ENCODE results near the gene SELENOH. TPM values are rescaled to one million over a fixed set of nuclear protein-coding genes. Genes with fewer than 3 reads are reported as not detected.

SELENOH gene
- total RNA-seq, 2 donors from 2014 or later = 149 to 175 TPM

DNA sequence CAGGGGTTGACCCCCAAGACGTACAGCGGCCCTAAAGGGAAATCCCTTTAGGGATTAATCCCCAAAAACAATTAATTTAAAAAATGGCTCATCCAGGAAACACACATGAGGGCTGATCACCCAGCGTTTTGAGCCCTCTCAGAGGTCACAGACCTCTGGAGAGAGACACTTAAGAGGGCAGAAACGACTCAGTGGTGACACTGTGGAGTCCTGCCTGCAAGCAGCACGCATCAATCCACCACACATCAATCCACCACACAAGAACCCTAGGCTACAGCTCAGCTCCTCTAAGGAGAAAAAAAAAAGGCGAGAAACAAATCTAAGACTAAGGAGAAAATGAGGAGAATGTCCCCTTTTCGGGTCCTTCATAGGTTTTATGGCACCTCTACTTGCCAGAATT is 12.5 kb upstream of the SELENOH start:
- Mint-ChIP-seq H3K4me3 (no peak overlapping the region), H3K4me1 (no peaks in the 10 kb centered on the region), H3K27ac (peak overlapping the region; percentile 30), H3K27me3 (no peaks in the 10 kb centered on the region), H3K36me3 (ENCODE audit: low read depth) (peaks cover 28% of the 10 kb centered on the region), H3K9me3 (no peaks in the 10 kb centered on the region)
- ATAC-seq (replicated peaks) = no peak

DNA sequence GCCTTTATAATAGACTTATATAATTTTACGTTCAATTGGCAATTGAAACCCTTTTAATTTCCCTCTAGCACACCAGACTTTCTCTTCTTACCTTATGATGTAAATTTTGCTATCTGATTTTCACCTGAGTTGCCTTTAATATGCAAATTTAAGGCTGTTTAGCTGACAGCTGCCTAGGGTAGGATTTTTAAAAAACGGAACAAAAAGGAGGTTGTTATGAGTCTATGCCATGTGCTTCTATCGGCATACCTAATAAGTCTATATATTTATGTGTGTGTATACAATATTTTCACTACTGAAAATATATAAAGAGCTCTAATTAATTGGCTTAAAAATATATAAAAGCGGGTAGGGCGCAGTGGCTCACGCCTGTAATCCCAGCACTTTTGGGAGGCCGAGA is 11.8 kb upstream of the SELENOH start:
- Mint-ChIP-seq H3K36me3 (ENCODE audit: low read depth) (peaks cover 34% of the 10 kb centered on the region), H3K27me3 (no peaks in the 10 kb centered on the region), H3K27ac (peak overlapping the region; percentile 30), H3K4me3 (no peak overlapping the region), H3K9me3 (no peaks in the 10 kb centered on the region), H3K4me1 (no peaks in the 10 kb centered on the region)
- ATAC-seq (replicated peaks) = no peak

DNA sequence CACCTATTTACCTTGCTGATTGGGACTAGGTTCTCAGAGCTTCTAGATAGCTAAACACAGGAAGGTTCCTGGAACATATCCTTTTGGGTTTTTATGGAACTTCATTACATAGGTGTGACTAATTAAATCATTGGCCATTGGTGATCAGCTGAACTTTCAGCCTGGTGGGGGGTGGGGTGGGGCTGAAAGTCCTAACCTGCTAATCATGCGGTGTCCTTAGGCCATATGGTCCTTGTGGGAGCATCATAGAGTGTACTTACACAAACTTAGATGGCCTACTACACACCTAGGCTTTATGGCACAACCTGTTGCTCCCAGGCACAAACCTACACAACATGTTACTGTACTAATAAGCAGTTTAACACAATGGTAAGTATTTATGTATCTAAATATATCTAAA is 8.6 kb upstream of the SELENOH start:
- Mint-ChIP-seq H3K27me3 (no peaks in the 10 kb centered on the region), H3K4me1 (no peaks in the 10 kb centered on the region), H3K27ac (no peak overlapping the region), H3K4me3 (no peak overlapping the region), H3K9me3 (no peaks in the 10 kb centered on the region), H3K36me3 (ENCODE audit: low read depth) (peaks cover 65% of the 10 kb centered on the region)
- no peak for ATAC-seq (replicated peaks)

DNA sequence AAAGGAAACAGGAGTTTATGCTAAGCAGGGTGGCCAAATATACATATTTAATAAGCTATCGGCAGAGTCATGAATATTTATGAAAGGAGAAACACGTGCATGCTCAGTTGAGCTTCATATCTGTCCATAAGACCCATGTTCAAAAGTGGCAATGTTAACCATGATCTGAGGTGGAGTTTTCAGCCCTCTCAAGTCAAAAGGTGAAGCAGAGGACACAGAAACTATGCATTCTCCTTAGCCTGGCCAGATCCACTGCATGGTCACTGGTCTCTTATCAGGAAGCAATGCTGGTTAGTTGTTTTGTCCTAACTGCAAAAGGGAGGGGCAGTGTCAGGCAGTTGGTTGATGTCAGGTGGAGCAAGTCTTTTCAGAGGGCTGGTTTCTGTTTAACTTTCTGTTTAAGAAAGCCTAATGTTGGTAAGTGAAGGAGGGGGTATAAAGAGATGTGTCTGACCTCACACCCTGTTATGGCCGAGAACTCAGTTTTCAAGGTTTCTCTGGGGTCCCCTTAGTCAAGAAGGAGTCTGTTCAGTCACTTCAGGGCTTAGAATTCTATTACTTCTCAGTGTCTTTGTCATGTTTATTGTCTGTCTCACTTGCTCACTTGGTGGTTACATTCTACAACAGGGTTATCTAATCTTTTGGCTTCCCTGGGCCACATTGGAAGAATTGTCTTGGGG is 5.5 kb upstream of the SELENOH start:
- Mint-ChIP-seq H3K4me1 (no peaks in the 10 kb centered on the region), H3K27ac (peak overlapping the region; percentile 49), H3K36me3 (ENCODE audit: low read depth) (peaks cover 81% of the 10 kb centered on the region), H3K9me3 (no peaks in the 10 kb centered on the region), H3K4me3 (no peak overlapping the region), H3K27me3 (no peaks in the 10 kb centered on the region)
- ATAC-seq (replicated peaks) = no peak

DNA sequence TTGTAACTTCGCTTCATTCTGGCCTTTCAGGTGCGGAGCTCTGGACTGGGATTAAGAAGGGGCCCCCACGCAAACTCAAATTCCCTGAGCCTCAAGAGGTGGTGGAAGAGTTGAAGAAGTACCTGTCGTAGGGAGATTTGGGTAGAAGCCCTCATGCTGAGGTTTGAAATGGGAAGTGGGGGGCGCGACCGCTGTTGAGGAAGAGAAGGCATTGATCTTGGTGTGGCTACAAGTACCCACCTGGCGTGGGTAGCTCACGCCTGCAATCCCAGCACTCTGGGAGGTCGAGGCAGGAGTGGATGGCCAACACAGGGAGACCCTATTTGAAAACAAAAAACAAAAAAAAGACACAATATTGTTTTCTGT is 779 bp downstream of the SELENOH start:
- Mint-ChIP-seq H3K36me3 (ENCODE audit: low read depth) (peaks cover 95% of the 10 kb centered on the region), H3K4me1 (peaks cover 20% of the 10 kb centered on the region), H3K9me3 (no peaks in the 10 kb centered on the region), H3K27ac (peak overlapping the region; percentile 100), H3K27me3 (no peaks in the 10 kb centered on the region), H3K4me3 (peak overlapping the region; percentile 100)
- ATAC-seq (replicated peaks) = no peak

DNA sequence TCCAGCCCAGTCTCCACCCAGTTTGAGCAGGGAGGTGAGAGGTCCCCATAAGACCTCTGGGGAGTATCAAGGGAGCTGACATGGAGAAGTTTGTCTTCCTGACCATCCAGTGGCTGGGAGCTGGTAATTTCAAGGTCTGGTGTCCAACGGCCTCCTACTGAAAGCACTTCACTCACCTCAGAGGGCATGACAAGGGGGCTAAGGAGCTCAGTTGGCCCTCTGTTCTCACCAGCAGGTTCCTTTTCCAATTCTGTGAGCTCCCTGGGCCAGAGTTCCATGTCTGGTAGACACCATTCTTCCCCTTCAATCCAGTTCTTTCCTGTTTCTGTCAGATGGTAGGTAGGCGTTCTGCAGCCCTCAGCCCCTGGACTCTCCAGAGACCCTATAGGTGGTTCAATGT is 3.1 kb downstream of the SELENOH start:
- Mint-ChIP-seq H3K4me3 (peak overlapping the region; percentile 20), H3K27me3 (no peaks in the 10 kb centered on the region), H3K36me3 (ENCODE audit: low read depth) (peaks cover 91% of the 10 kb centered on the region), H3K4me1 (peaks cover 25% of the 10 kb centered on the region), H3K27ac (peak overlapping the region; percentile 50), H3K9me3 (no peaks in the 10 kb centered on the region)
- no peak for ATAC-seq (replicated peaks)

DNA sequence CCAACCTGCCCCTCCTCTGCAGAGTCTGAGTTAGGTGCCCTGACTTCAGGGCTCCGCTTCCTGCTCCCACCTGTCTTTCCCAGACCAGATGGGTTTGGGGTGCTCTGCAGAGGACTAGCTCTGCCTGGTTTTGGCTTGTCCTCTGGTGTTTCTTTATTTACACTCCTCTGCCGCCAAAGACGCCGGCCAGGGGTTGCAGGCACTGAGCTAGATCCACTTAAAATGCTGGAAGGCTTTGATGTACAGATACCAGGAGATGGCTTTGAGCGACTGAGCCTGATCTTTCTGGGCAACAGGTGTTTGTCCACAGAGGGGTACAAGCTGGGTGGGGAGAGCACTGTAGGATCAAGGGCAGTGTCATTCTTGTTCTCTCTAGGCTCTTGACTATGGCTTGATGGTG is 3.9 kb downstream of the SELENOH start:
- Mint-ChIP-seq H3K4me1 (peaks cover 25% of the 10 kb centered on the region), H3K9me3 (no peaks in the 10 kb centered on the region), H3K27me3 (no peaks in the 10 kb centered on the region), H3K4me3 (no peak overlapping the region), H3K36me3 (ENCODE audit: low read depth) (peaks cover 83% of the 10 kb centered on the region), H3K27ac (peak overlapping the region; percentile 80)
- ATAC-seq (replicated peaks) = no peak

DNA sequence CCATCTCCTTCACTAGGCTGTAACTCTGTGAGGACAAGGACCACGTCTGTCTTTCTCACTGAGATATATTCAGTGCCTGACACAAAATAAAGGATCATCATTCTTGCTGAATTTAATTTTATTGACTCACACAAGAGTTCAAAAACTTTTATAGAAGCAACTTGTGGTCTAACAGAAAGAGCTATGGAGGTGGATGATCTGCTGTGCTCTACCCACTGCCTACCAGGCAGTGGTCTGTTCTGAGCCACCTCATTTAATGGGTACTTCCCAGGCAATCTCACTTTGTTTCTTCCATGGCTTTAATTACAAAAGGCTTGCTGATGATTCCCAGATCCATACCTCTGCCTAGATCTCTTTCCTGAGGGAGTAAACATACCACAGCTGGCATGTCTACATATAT is 5.6 kb downstream of the SELENOH start:
- Mint-ChIP-seq H3K36me3 (ENCODE audit: low read depth) (peaks cover 69% of the 10 kb centered on the region), H3K4me3 (no peak overlapping the region), H3K27me3 (no peaks in the 10 kb centered on the region), H3K9me3 (no peaks in the 10 kb centered on the region), H3K27ac (peak overlapping the region; percentile 80), H3K4me1 (peaks cover 23% of the 10 kb centered on the region)
- ATAC-seq (replicated peaks) = peak; percentile 58

DNA sequence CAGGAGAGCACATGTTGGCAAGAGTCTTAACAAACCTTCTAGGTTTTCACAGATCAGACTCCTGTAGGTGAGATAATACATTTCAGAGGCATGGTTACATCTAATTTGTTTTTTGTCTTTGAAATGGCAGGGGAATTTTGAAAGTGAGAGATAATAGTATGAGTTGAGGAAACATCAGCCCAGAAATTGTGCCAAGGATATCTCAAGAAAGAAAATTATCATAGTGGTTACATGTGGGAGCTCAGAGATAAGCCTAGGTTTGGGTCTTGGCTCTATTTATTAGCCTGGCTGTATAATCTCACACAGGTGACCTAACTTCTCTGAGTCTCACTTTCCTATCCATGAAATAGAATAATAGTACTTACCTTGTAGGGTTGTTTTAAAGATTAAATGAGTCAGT is 9.9 kb downstream of the SELENOH start:
- Mint-ChIP-seq H3K36me3 (ENCODE audit: low read depth) (peaks cover 28% of the 10 kb centered on the region), H3K4me3 (no peak overlapping the region), H3K4me1 (peaks cover 9% of the 10 kb centered on the region), H3K27ac (no peak overlapping the region), H3K27me3 (no peaks in the 10 kb centered on the region), H3K9me3 (no peaks in the 10 kb centered on the region)
- no peak for ATAC-seq (replicated peaks)

DNA sequence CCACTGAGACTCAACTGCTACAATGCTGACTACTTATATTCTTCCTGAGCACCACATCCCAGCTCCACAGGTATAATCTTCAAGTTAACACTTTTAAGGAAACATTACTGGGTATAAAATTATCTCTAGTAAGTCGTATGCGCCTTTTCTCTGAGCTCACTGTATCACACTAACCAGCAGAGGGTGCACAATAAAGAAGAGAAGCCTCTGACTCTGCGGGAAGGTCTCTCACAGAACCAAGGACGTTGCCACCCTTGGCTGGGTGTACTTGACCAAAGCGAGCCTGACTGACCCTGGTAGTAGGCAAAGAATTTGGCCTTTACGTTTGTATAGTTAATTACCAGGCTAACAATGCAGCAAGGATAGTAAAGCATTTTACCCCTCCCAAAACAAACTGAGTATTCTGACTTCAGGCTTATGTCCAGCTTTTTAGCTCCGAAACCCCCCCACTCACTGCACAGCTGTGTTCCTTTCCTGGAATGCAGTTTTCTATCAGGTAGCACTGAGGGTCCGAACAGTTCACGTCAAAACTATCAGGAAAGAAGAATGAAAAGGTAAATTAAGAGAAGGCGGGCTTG is 10.5 kb downstream of the SELENOH start, which contains the start of gene BTBD18:
BTBD18 (minus strand) TSS at position 144 of the 578 bp plus-strand sequence. CDS start 631 bp downstream, outside the sequence.
- H3K4me1 Mint-ChIP-seq = peaks cover 8% of the 10 kb centered on the region
- no peaks in the 10 kb centered on the region for H3K9me3 Mint-ChIP-seq
- ATAC-seq (replicated peaks) = no peak
- peaks cover 22% of the 10 kb centered on the region for H3K36me3 Mint-ChIP-seq (ENCODE audit: low read depth)
- no peak within 1 kb of the TSS for H3K27ac Mint-ChIP-seq
- H3K27me3 Mint-ChIP-seq = no peaks in the 10 kb centered on the region
- H3K4me3 Mint-ChIP-seq = no peak within 1 kb of the TSS

DNA sequence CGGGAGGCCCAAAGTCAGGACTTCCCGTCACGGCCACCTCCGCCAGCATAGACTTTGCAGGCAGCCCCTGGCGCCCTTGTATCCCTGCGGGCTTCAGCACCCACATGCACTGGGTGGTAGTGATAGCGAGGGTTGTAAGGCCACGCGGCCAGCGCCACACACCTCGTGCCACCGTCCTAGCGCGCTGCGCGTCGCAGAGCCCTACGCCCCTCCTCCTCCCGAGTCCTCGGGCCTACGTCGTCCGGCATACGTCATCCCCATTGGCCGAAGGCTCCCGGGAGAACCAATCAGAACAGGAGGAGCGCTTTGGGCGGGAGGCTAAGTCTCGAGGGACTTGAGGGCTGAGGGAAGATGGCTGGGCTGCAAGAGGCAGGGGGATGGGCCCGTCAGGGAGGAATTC is 11.7 kb downstream of the SELENOH start:
- Mint-ChIP-seq H3K9me3 (no peaks in the 10 kb centered on the region), H3K27me3 (no peaks in the 10 kb centered on the region), H3K36me3 (ENCODE audit: low read depth) (peaks cover 12% of the 10 kb centered on the region), H3K4me3 (no peak overlapping the region), H3K4me1 (peaks cover 3% of the 10 kb centered on the region), H3K27ac (no peak overlapping the region)
- no peak for ATAC-seq (replicated peaks)

DNA sequence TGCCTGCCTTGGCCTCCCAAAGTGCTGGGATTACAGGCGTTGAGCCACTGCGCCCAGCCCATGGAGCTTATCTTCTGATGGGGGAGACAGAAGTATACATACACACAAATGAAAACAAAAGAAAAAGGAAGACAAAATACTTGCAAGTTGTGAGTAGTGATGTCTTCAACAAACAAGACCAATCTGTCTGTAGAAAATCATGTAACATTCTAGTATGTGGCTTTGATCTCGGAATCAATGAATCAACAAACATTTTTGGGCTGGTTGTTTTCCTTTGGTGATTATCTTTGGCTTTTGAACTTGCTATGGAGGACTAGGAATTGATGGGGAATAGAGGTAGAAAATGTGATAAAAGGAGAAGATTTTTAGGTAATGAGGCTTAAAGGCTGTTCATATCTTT is 16.9 kb downstream of the SELENOH start:
- H3K27me3 Mint-ChIP-seq = no peaks in the 10 kb centered on the region
- no peaks in the 10 kb centered on the region for H3K9me3 Mint-ChIP-seq
- no peak overlapping the region for H3K27ac Mint-ChIP-seq
- no peak overlapping the region for H3K4me3 Mint-ChIP-seq
- H3K36me3 Mint-ChIP-seq (ENCODE audit: low read depth) = no peaks in the 10 kb centered on the region
- no peak for ATAC-seq (replicated peaks)
- H3K4me1 Mint-ChIP-seq = no peaks in the 10 kb centered on the region

DNA sequence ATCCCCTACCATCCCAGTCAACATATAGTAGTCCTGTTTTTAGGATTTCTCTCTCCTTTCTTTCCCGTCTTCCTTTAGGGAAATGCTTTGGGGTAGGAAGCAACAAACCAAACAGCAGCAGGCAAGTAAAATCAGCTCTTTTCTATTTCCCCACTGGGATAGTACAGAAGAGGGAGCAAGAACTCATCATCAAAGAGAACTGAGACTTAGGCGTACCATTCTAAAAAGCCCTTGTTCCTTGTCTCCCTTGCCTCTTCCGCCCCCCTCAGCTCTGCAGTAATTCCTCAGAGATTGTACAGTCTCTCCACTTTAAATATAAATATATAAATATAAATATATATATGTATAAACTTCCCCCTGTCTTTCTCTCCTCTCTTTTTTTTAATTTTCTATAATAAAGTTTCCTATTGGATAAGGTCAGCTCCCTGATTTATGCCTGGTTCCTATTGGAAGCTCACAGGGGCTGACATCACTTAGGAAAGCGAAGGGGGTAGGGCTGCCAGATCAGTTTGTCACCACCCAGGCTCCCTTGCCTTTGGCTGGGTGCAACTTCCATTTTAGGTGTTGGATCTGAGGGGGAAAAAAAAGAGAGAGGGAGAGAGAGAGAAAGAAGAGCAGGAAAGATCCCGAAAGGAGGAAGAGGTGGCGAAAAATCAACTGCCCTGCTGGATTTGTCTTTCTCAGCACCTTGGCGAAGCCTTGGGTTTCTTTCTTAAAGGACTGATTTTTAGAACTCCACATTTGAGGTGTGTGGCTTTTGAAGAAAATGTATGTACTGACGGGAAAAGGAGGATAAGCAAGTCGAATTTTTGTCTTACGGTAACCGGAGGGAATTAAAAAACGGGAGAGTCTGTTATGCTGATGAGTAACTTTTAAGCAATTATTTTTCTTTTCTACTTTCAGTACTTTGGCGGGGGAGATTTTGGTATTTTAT is 20.3 kb downstream of the SELENOH start, which contains the start of gene CTNND1:
CTNND1 (plus strand) TSS at position 502 of the 934 bp plus-strand sequence. CDS start 29,677 bp downstream, outside the sequence.
- Mint-ChIP-seq H3K9me3 (no peaks in the 10 kb centered on the region), H3K27ac (no peak within 1 kb of the TSS), H3K36me3 (ENCODE audit: low read depth) (no peaks in the 10 kb centered on the region), H3K27me3 (no peaks in the 10 kb centered on the region), H3K4me1 (no peaks in the 10 kb centered on the region), H3K4me3 (no peak within 1 kb of the TSS)
- ATAC-seq (replicated peaks) = no peak

DNA sequence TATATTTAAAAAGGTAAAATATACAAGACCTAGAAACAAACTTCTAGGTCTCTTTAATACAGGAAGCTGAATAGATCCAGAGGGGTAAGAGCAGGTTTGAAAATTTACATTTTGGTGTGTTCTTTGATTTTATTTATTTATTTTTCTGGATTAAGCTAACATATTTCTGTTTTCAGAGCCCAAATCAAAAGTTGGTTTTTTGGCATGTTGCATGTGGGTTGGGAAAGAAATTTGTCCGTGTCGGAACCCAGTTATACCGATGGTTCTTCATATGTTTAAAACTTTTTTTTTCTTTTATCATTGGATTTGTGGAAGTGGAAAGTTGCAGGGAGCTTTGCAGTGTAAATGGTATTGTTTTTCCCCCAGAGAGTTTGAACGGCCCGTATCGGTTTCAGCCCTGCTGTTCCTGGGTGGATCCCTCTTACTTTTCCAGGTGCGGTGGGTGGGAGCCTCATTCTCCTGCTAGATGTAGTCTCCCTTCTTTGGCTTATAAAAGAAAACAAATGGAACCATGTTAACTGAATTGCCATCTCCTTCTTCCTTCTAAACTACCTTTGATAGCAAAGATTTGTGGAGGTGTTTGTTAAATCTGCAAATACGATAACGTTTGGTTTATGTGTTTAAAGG is 21.1 kb downstream of the SELENOH start:
- H3K4me3 Mint-ChIP-seq = no peak overlapping the region
- no peak for ATAC-seq (replicated peaks)
- no peaks in the 10 kb centered on the region for H3K36me3 Mint-ChIP-seq (ENCODE audit: low read depth)
- no peaks in the 10 kb centered on the region for H3K27me3 Mint-ChIP-seq
- H3K9me3 Mint-ChIP-seq = no peaks in the 10 kb centered on the region
- no peak overlapping the region for H3K27ac Mint-ChIP-seq
- no peaks in the 10 kb centered on the region for H3K4me1 Mint-ChIP-seq

All from activated T-helper 17 cell treated with anti-CD3 and anti-CD28 coated beads, Interleukin-2, amount 50 U/mL, for 72 hours (primary cell).